OCI-M1 (cell line): ENCODE data around the gene ZNF236.

Source experiments
- DNase-seq: peaks from one replicate; lab custom pipeline; 2025; lab: John Stamatoyannopoulos, UW

The ZNF236 gene

GRCh38 chr18:76859474-76860339, 37.4 kb downstream of the ZNF236 start:
- no peak for DNase-seq

- DNase-seq, result no peak
These were observed 38.1 kb downstream of the ZNF236 start for GRCh38 chr18:76860411-76860810.

- no peak for DNase-seq
These were observed 44.3 kb downstream of the ZNF236 start for GRCh38 chr18:76866666-76867065.

- DNase-seq, result no peak
These were observed 51.0 kb downstream of the ZNF236 start for GRCh38 chr18:76873311-76873710.

GRCh38 chr18:76873713-76874112, 51.4 kb downstream of the ZNF236 start:
- no peak for DNase-seq

GRCh38 chr18:76874642-76875389, 52.5 kb downstream of the ZNF236 start:
- no peak for DNase-seq

- DNase-seq, result peak; percentile 51
These were observed 53.3 kb downstream of the ZNF236 start for GRCh38 chr18:76875390-76876325.

GRCh38 chr18:76878426-76878825, 56.1 kb downstream of the ZNF236 start:
- no peak for DNase-seq

GRCh38 chr18:76880026-76880425, 57.7 kb downstream of the ZNF236 start:
- DNase-seq, result no peak

- no peak for DNase-seq
These were observed 59.4 kb downstream of the ZNF236 start for GRCh38 chr18:76881744-76882143.

- DNase-seq, result no peak
These were observed 59.8 kb downstream of the ZNF236 start for GRCh38 chr18:76882146-76882545.

GRCh38 chr18:76885001-76885400, 62.6 kb downstream of the ZNF236 start:
- DNase-seq, result no peak

- DNase-seq, result no peak
These were observed 63.8 kb downstream of the ZNF236 start for GRCh38 chr18:76886112-76886511.

GRCh38 chr18:76889091-76889699, 66.8 kb downstream of the ZNF236 start:
- no peak for DNase-seq

GRCh38 chr18:76892832-76893231, 70.5 kb downstream of the ZNF236 start:
- DNase-seq, result no peak

- no peak for DNase-seq
These were observed 72.4 kb downstream of the ZNF236 start for GRCh38 chr18:76894566-76895346.

- DNase-seq, result no peak
These were observed 73.1 kb downstream of the ZNF236 start for GRCh38 chr18:76895498-76895897.

- no peak for DNase-seq
These were observed 74.3 kb downstream of the ZNF236 start for GRCh38 chr18:76896677-76897076.

- no peak for DNase-seq
These were observed 74.9 kb downstream of the ZNF236 start for GRCh38 chr18:76897257-76897656.

GRCh38 chr18:76903386-76903785, 81.0 kb downstream of the ZNF236 start:
- DNase-seq, result no peak

- DNase-seq, result no peak
These were observed 83.5 kb downstream of the ZNF236 start for GRCh38 chr18:76905821-76906220.
